HG03095 (cell line): ENCODE data around the gene HCRTR1.
"Not testable (repeated sequence)": the region's sequence is repeated elsewhere in the genome, so short reads cannot be mapped to it uniquely, and the experiment has no call there.

ENCODE experiments used
- ATAC-seq: cut with Tn5 transposase; IDR thresholded peaks from one replicate; pipeline ENCODE4 v1.9.1; 2021; ENCODE audit warnings: moderate library complexity; ENCODE audit not compliant: unreplicated experiment

Gene HCRTR1

DNA sequence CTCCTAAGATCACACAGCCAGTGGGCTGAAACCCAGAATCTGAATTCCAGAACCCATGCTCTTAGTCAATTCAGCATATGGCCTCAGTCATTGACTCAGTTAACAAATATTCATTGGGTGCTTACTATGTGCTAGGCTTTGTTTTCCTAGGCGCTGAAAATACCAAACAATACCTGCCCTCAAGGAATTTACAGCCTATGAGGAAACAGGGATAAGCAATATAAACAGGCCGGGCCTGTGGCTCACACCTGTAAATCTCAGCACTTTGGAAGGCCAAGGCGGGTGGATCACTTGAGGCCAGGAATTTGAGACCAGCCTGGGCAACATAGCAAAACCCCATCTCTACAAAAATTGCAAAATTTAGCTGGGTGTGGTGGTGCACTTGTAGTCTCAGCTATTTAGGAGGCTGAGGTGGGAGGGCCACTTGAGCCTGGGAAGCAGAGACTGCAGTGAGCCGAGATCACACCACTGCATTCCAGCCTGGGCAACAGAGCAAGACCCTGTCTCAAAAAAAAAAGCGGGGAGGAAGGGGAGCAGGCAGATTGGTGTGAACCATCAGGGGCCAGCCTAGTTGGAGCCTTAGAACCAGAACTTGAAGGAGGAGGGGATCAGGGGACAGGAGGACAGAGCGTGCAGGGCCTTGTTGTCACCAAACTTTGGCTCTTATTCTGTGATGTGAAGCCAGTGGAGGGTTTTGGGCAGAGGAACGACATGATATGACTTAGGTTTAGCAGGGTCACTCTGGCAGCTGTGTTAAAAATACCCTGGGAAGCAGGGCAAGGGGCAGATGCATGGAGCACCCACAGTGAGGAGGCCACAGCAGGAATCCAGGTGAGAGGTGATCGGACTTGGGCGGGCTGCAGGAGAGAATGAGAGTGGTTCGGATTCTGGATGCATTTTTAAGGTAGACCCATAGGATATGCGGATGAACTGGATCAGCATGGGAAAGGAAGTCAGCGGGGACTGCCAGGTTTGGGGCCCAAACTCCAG lies 35.4 kb upstream of the HCRTR1 start:
- no peak for ATAC-seq

DNA sequence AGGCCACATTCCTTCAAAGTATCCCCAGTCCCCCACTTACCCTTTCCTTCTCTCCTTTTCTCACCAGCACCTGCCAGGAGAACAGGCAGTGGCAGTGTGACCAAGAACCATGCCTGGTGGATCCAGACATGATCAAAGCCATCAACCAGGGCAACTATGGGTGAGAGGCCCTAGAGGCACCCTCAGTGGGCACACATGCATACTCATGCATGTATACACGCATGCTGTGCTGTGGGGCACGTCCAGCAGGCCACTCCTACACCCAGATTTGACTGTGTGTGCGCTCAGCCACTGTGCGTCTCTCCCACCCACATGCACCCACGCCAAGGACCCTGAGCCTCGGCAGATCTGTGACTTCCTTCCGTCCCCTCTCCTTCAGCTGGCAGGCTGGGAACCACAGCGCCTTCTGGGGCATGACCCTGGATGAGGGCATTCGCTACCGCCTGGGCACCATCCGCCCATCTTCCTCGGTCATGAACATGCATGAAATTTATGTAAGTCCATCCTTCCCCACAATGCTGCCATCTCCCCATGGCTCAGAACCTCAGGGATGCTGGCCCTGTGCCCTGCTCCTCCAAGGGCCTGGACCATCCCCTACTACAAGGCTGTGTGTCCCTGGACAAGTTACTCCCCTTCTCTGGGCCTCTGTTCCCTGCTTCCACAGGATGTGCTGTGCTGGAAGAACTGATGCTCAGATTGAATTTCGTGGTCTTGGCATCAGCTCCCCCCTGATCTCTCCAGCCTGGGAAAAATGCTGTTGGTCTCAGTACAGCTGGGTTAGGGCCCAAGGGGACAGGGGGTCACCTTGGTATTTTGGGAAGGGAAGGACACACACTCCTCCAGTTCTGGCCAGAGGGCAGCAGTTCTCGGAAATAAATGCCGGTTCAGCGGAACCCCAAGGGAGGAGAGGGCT lies 34.2 kb upstream of the HCRTR1 start:
- no peak for ATAC-seq

DNA sequence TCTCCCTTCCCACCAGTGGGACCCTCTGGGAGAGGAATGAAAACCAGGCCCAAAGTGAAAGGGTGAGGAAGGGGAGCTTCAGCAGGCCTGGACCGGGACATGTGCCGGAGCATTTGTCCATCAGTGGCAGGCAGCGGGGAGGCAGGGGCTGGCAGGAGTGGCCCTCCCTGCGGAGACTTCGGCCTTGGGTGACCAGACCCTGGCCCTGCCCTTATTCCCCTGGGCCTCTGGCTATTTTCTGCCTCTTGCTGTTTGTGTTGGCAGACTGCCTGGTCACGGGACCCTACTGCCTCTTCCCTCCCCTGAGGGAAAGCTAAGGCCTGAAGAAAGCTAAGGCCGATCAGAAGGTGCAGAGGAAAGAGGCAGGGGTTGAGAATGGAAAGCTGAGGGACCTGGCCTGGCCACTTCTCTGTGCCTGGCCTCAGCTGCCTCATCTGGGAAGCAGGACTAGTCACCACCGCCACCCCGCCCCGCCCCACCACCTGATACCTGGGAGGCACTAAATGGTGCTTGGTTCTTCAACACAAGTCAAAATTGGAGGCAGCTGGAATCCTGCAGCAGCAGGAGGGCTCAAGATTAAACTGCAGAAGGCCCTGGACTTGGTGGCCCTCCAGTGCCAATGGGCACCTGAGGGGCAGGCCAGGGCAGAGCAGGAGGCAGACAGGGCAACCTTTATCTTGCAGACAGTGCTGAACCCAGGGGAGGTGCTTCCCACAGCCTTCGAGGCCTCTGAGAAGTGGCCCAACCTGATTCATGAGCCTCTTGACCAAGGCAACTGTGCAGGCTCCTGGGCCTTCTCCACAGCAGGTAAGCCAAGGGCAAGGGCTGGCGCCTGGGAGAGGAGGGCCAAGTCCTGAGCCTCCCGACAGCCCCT lies 33.3 kb upstream of the HCRTR1 start:
- no peak for ATAC-seq

DNA sequence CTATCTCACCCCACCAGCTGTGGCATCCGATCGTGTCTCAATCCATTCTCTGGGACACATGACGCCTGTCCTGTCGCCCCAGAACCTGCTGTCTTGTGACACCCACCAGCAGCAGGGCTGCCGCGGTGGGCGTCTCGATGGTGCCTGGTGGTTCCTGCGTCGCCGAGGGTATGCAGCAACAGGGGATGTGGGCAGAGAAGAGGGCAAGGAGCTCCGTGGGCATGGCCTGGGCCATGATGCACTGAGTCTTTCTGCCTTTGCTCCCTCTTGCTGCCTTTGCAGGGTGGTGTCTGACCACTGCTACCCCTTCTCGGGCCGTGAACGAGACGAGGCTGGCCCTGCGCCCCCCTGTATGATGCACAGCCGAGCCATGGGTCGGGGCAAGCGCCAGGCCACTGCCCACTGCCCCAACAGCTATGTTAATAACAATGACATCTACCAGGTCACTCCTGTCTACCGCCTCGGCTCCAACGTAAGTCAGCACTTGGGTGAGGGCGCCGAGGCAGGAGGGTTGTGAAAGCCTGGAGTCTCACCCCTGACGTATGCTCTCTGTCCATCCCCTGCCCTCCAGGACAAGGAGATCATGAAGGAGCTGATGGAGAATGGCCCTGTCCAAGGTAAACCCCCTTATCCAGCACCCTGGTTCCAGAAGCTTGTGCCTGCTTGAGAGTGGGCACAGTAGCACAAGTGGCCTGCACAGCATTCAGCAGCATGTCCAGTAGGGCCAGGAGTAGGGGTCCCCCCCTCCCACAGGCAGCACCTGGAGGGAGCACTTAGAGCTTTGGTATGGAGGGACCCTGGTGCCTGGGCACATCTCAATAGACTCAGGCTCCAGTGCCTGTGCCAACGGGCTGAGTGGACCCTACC lies 32.4 kb upstream of the HCRTR1 start:
- no peak for ATAC-seq

DNA sequence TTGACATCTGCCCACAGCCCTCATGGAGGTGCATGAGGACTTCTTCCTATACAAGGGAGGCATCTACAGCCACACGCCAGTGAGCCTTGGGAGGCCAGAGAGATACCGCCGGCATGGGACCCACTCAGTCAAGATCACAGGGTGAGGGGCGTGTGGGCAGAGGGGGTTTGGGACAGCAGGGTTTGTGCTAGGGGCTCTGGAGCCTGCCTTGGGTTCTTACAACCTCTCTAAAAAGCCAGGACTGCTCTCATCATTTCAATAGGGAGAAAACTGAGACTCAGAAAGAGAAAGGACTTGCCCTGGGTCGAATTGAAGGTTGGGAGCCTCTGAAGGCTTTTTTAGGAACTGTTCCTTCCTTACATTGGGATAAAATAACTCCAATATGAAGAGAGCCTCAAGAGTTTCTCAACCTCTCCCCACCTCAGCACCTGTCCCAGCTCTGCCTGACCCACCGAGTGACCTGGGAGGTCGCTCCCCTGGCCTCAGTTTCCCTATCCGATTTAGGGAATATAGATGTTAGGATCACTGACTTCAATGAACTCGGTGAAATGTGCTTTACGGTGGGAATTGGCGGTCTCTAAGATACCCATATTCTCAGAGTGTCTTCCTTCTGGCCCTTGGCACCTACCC lies 31.6 kb upstream of the HCRTR1 start:
- no peak for ATAC-seq

DNA sequence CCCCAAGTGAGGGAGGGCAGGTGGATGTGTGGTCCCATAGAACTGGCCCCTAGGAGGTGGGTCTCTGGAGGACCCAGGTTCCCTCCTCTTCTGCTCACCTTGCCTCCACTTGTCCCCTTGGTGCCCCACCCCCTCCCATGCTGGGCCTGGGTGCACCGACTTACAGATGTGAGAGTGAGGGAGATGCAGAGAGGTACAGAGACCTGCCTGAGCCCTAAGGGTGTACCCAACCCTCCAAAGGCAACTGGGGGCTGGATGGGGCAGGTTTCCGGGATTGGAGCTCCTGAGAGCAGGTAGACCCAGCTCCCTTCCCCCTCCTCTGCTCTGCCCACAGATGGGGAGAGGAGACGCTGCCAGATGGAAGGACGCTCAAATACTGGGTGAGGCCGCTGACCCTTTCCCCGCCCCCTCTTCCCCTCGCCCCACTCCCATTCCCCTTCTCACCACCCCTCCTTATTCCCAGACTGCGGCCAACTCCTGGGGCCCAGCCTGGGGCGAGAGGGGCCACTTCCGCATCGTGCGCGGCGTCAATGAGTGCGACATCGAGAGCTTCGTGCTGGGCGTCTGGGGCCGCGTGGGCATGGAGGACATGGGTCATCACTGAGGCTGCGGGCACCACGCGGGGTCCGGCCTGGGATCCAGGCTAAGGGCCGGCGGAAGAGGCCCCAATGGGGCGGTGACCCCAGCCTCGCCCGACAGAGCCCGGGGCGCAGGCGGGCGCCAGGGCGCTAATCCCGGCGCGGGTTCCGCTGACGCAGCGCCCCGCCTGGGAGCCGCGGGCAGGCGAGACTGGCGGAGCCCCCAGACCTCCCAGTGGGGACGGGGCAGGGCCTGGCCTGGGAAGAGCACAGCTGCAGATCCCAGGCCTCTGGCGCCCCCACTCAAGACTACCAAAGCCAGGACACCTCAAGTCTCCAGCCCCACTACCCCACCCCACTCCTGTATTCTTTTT lies 30.8 kb upstream of the HCRTR1 start:
- ATAC-seq, result no peak

DNA sequence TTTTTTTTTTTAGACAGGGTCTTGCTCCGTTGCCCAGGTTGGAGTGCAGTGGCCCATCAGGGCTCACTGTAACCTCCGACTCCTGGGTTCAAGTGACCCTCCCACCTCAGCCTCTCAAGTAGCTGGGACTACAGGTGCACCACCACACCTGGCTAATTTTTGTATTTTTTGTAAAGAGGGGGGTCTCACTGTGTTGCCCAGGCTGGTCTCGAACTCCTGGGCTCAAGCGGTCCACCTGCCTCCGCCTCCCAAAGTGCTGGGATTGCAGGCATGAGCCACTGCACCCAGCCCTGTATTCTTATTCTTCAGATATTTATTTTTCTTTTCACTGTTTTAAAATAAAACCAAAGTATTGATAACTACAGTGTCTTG lies 30.2 kb upstream of the HCRTR1 start:
- not testable (repeated sequence) for ATAC-seq

DNA sequence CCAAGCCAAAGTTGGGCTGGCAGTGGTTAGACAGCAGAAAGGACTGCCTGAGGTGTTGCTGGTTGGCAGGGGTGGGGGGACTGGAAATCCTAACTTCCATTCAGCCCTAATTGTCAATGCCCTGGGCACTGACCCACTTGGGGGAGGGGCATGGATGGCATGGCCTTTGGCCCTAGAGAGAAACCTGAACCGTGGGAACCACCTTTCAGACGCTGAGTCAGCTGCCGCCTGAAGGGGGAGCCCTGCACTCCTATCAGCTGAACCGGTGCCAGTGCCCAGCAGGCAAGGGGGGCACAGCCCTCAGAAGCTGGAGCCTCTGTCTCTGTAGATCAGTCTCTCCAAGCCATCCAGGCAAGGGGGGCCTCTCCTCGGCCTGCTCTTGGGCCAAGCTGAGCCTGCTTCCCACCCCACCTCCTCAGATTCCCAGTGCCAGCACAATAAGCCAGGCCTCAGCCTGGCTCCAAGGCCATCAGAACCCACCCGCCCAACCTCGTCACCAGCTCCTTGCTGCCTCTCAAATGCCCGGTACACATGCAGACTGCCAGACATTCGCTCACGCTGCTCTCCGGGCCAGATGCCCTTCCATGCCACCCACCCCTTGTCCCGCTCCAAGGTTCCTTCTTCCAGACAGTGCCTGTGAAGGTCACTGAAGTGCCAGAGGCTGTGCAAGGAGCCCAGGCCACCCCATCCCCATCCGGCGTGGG lies 29.6 kb upstream of the HCRTR1 start:
- no peak for ATAC-seq

DNA sequence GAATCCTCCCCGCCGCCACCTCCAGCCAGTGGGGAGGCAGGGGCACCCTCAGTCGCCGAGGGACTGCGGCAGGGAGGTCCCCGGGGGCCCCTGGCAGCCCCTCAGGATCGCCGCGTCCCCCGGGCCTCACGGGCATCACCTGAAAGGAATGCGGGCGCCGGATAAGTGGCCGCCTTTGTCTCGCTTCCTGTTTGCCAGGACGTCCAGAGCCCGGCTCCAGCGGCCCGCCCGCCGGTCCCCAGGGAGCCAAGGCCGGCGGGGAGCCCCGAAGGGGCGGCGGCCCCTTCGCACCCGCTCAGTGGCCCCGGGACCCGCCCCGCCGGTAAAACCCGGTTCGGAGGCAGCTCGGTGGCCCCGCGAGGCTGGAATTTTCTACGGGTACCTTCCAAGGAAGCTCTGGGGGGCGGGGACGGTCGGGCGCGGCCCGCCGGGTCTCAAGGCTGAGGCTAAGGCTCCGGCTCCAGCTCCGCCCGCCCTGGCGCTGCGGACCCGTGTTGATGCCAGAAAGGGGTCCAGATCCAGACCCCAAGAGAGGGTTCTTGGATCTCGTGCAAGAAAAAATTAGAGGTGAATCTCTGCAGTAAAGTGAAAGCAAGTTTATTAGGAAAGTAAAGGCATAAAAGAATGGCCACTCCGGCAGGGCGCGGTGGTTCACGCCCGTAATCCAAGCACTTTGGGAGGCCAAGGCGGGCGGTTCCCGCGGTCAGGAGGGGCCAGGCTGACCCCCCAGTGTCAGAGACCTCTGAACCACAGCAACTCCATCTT lies 28.6 kb upstream of the HCRTR1 start:
- no peak for ATAC-seq

DNA sequence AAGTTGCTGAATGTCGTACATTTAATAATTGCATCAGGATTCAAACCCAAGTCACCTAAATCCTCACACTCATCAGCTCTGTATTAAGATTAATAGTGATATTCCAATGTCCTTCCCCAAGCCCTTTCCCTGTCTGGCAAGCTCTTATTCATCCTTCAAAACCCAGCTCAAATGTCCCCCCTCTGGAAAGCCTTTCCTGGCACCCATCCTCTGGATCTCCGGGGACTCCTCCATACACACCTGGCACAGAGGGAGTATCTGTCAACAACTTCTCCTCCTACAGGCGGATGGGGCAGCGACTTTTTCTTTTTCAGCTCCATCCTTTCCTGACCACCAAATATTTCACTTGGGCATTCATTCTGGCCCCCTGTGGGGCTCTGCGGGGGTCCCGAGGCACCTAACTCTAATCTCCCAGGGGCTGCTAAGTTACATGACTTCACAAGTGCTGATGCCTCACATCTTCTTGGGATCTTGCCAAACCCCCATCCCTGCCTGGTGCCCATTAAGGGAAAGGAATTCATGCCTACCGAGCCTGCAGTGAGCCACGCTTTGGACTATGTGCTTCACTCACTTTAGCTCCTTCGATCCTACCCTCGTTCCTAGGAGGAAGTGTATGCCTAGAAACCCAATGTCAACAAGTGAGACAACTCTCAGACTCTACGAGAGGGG lies 25.9 kb upstream of the HCRTR1 start:
- ATAC-seq, result no peak

DNA sequence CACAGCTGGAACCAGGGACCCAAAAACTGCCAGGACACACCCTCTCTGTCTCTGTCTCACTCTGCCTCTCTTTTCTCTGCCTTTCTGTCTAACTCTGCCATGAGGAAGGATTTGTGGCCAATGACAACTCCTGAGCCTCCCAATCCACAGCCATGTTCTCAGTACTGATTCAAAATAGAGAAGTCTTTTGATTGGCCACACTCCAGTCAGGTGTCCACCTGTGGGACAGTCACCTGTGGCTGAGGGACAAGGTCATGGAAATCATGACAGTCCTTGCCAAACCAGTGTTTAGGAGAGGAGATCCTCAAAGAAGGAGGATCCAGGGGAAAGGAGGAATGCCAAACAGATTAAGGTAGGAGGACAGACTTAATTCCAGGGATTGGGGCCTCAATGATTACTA lies 25.4 kb upstream of the HCRTR1 start:
- ATAC-seq, result no peak

DNA sequence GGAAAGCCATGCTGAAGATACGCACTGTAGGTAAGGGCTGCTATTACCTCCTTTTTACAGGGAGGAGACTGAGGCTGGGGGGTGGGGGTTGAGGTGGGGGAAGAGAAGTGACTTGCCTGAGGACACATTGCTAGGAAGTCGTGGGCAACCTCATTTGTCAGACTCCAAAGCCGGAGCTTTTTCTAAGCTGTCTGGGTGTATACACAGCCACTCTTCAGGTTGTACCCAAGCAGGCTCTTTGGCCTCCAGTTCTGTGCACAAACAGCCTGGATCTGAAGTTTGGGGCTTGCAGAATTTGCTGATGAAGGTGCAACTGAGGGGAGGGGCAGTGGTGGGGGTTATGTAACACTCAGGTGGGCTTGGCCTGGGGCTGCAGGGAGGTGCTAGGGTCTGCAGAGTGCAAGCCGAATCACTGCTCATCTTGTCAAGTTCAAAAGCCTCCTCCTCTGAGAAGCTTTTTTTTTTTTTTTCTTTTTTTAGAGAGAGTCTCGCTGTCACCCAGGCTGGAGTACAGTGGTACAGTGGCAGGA lies 24.3 kb upstream of the HCRTR1 start:
- no peak for ATAC-seq

DNA sequence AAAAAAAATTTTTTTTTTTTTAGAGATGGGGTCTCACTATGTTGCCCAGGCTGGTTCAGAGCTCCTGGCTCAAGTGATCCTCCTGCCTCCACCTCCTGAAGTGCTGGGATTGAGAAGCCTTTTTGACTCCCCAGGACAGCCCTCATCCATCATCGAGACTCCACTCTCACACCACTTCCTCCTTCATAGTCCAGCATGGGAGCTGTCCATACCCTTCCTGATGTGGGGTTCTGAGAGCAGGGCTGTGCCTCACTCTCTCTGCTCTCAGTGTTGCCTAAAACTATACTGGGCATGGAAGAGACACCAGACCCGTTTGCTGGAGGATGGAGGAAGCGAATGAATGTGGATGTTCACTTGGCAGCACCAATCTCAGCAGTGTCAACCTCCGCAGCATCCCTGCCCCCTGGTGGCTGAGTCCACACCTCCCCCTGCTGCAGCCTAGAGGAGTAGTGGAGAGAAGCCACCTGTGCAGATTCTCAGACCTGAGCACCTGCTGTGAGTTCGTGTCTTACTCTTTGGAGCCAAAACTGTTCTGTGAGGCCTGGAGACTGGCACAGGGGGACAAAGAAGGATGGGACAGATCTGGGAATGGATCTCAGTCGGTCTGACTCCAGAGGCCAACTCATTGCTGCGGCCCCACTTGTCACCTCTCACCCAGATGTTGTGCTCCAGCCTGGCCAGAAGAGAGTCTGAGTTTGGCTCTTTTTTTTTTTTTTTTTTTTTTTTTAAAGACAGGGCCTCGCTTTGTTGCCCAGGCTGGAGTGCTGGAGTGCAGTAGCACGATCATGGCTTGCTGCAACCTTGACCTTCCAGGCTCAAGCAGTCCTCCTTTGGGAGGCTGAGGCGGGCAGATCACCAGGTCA lies 23.5 kb upstream of the HCRTR1 start:
- no peak for ATAC-seq

DNA sequence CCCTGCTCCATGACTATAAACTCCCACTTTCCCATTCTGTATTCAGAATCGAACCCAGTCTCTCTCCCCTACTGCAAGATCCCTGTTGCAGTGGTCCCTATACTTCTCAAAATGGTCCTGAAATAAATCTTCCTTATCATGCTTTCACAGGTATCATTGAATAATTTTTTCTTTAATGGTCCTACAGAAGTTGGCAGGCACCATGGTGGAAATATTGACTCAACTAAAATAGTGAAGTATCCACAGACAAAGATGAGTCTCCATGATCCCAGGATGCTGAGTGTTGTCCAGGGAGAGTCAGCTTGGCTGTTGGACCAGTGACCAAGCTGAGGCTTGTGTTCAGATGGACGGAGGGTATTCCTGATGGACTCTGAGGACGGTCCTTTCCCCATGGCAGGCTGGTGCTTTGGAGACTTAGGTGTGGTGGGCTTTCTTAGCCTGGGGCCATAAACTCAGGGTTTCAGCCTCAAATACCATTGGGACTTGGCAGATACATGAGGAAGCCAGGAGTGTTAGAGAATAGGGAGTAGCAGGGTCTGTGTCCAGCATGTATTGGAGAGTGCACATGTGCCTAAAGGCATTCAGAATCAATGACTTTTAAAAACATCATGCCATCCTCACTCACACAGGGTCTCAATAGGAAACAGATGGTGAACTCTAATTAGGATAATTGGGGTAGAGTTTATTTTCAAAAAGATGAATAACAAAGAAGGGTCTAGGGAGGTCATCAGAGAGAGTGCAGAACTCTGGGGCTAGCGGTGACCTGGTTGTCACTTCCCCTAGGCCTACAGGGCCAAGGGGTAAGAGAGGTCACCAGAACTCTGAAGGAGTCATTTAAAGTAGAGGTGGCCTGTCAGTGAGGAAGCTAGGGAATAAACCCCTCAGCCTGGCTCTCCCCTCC lies 21.4 kb upstream of the HCRTR1 start:
- ATAC-seq, result no peak
